Loucy (cell line): ENCODE results near the gene STAT5B.
A peak's percentile ranks its signal among the peaks of the same experiment; 100 is the strongest.

Source experiments
- H2AFZ ChIP-seq: fragments of 200-600 bp; sonication (generic); 2 replicates; pipeline ENCODE4 v1.6.0; 2016; ENCODE audit warnings: antibody characterized with exemption, mild to moderate bottlenecking, low read length, moderate library complexity
- H3F3A ChIP-seq: fragments of 200-600 bp; 2 replicates; pipeline ENCODE4 v1.6.0; 2016; ENCODE audit warnings: antibody characterized with exemption, low read depth, mild to moderate bottlenecking
- H3K27me3 ChIP-seq: fragments of 200-600 bp; sonication (generic); 2 replicates; pipeline ENCODE4 v1.6.1; 2014; ENCODE audit warnings: low read length, mild to moderate bottlenecking; ENCODE audit not compliant: insufficient read depth, poor library complexity, severe bottlenecking
- H3K36me3 ChIP-seq: fragments of 200-600 bp; sonication (generic); 2 replicates; pipeline ENCODE4 v1.6.1; 2016; ENCODE audit warnings: low read length; ENCODE audit not compliant: insufficient read depth
- H3K4me1 ChIP-seq: fragments of 200-600 bp; sonication (generic); 2 replicates; pipeline ENCODE4 v1.5.1; 2014; ENCODE audit warnings: low read length, mild to moderate bottlenecking; ENCODE audit not compliant: insufficient read depth, poor library complexity, severe bottlenecking
- H3K4me2 ChIP-seq: fragments of 200-600 bp; sonication (generic); 2 replicates; pipeline ENCODE4 v1.6.0; 2014; ENCODE audit warnings: antibody characterized with exemption, low read length, low read depth, mild to moderate bottlenecking; ENCODE audit not compliant: poor library complexity, severe bottlenecking
- H3K4me3 ChIP-seq: fragments of 200-600 bp; sonication (generic); 2 replicates; pipeline ENCODE4 v1.5.1; 2014; ENCODE audit warnings: low read length, mild to moderate bottlenecking, mixed read lengths; ENCODE audit not compliant: poor library complexity, severe bottlenecking
- H3K79me2 ChIP-seq: fragments of 200-600 bp; sonication (generic); 2 replicates; pipeline ENCODE4 v1.6.1; 2014; ENCODE audit warnings: low read length; ENCODE audit not compliant: insufficient read depth
- H3K9ac ChIP-seq: fragments of 200-600 bp; sonication (generic); 2 replicates; pipeline ENCODE4 v1.6.0; 2014; ENCODE audit warnings: mild to moderate bottlenecking, low read depth, low read length, moderate library complexity; ENCODE audit not compliant: poor library complexity, severe bottlenecking
- H3K9me2 ChIP-seq: fragments of 200-600 bp; sonication (generic); replicated peaks from 2 replicates; pipeline ENCODE4 v1.6.1; 2016; ENCODE audit warnings: low read depth, low read length, mixed read lengths
- H3K9me3 ChIP-seq: fragments of 200-600 bp; sonication (generic); 2 replicates; pipeline ENCODE4 v1.6.1; 2014; ENCODE audit warnings: mild to moderate bottlenecking, antibody characterized with exemption, low read length, low read depth; ENCODE audit not compliant: insufficient read depth
- H4K20me1 ChIP-seq: fragments of 200-600 bp; sonication (generic); 2 replicates; pipeline ENCODE4 v1.6.0; 2014; ENCODE audit warnings: antibody characterized with exemption, low read length, mild to moderate bottlenecking; ENCODE audit not compliant: insufficient read depth, poor library complexity, severe bottlenecking
- EZH2phosphoT487 ChIP-seq: fragments of 200-600 bp; IDR thresholded peaks from 2 replicates; pipeline ENCODE4 v1.6.1; 2018; ENCODE audit warnings: antibody characterized with exemption, mild to moderate bottlenecking, moderate library complexity, borderline replicate concordance
- TF ChIP-seq, protein P1 (sequence below): fragments of 200-600 bp; sonication (generic); conservative IDR thresholded peaks from 2 replicates; pipeline ENCODE4 v1.5.1; 2014; ENCODE audit warnings: mild to moderate bottlenecking, antibody characterized with exemption, low read length

Gene STAT5B

DNA sequence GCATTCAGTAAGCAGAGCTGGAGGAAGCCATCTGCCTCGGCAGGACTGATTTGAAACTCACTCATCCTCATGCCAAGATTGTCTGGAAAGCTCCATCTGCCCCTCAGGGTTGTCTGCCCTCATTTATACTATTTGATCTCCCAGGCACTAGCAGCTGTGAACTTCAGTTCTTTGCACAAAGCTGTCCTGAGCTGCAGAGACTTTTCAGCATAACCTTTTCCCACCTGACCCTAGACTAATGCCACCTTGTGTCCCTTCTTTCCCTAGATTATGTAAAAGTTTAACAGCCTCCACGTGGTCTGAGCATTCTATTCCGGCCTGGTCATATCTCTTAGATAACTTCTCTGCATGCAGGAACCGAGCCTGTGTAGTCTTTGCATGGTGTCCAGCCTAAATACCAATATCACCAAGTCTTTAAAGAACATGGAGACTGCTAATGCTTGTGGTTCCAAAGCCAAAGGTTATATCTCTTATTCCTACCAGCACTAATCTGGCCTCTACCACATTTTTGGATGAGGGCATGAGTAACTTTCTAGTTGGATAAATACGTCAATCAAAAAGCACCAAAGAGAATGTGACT is 41.2 kb upstream of the STAT5B start:
- no peaks in the 10 kb centered on the region for H4K20me1 ChIP-seq
- H3F3A ChIP-seq: peaks cover 38% of the 10 kb centered on the region; the same call in 1 of the 2 replicates
- no peaks in the 10 kb centered on the region for H3K9me3 ChIP-seq
- H3K36me3 ChIP-seq: peaks cover 17% of the 10 kb centered on the region
- H3K4me3 ChIP-seq: no peak overlapping the region
- no peak overlapping the region for H2AFZ ChIP-seq
- H3K27me3 ChIP-seq: no peaks in the 10 kb centered on the region
- no peaks in the 10 kb centered on the region for H3K9me2 ChIP-seq
- TF ChIP-seq, protein P1, sequence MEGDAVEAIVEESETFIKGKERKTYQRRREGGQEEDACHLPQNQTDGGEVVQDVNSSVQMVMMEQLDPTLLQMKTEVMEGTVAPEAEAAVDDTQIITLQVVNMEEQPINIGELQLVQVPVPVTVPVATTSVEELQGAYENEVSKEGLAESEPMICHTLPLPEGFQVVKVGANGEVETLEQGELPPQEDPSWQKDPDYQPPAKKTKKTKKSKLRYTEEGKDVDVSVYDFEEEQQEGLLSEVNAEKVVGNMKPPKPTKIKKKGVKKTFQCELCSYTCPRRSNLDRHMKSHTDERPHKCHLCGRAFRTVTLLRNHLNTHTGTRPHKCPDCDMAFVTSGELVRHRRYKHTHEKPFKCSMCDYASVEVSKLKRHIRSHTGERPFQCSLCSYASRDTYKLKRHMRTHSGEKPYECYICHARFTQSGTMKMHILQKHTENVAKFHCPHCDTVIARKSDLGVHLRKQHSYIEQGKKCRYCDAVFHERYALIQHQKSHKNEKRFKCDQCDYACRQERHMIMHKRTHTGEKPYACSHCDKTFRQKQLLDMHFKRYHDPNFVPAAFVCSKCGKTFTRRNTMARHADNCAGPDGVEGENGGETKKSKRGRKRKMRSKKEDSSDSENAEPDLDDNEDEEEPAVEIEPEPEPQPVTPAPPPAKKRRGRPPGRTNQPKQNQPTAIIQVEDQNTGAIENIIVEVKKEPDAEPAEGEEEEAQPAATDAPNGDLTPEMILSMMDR: no peak
- no peak for TF ChIP-seq EZH2phosphoT487
- H3K4me1 ChIP-seq: peaks cover 91% of the 10 kb centered on the region
- peaks cover 36% of the 10 kb centered on the region for H3K79me2 ChIP-seq
- peak overlapping the region; percentile 95 for H3K9ac ChIP-seq
- H3K4me2 ChIP-seq: peak overlapping the region; percentile 82

DNA sequence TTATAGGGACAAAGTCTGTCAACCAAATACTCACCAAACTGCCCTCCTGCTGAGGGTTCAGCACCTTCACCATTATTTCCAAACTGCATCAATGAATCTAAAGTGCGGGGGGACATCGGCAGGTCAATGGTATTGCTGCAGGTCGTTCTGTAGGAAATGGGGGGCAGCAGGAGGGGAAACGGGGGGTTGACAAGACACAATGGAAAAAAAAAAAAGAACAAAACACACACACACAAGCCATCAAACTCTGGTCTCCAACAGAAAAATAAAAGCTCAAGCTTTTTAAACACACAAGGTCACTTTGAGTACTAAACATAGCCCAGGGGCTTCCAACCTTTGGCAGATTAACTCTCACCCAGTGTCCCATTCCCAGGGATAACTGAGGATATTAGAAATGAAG is 40.6 kb upstream of the STAT5B start:
- peaks cover 39% of the 10 kb centered on the region for H3F3A ChIP-seq
- H2AFZ ChIP-seq: no peak overlapping the region
- no peaks in the 10 kb centered on the region for H3K9me2 ChIP-seq
- peak overlapping the region; percentile 95 for H3K9ac ChIP-seq
- peaks cover 89% of the 10 kb centered on the region for H3K4me1 ChIP-seq
- peaks cover 14% of the 10 kb centered on the region for H3K36me3 ChIP-seq
- no peaks in the 10 kb centered on the region for H3K27me3 ChIP-seq
- peaks cover 36% of the 10 kb centered on the region for H3K79me2 ChIP-seq
- H3K9me3 ChIP-seq: no peaks in the 10 kb centered on the region
- no peak for TF ChIP-seq EZH2phosphoT487
- TF ChIP-seq, protein P1: no peak
- H4K20me1 ChIP-seq: no peaks in the 10 kb centered on the region
- H3K4me2 ChIP-seq: no peak overlapping the region
- no peak overlapping the region for H3K4me3 ChIP-seq

DNA sequence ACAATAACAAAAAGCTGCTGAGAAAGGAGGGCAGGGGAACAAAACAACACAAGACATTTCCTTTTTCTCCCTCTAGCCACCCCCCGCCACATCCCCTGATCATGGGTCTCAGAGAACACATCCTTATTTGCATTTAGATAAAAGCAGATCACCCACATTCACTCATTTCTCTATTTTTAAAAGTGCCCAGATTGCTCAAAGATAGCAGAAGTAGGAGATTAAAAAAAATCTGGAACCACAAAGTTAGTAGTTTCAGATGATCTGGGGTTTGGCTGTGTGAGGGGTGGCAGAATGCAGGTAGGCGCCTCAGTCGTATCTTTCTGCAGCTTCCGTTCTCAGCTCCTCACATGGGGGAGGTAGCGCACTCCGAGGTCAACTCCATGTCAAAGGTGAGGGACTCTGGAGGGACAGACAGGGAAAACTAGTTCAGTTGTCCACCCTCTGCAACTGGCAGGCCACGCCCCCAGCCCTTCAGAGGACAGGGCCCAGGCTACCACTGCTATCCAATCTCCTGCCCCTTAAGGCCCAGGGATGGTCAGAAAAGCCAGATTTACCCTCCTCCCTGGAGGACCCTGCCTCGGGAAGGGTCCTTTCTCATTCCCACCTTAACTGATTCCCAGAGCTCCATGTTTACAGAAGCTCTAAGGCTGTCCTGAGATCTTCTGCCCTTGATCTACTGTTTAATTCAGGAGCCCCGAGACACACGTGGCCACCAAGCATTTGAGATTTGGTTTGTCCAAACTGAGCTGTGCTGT is 39.4 kb upstream of the STAT5B start:
- Histone ChIP-seq H3K4me3 (no peak overlapping the region), H2AFZ (no peak overlapping the region), H3K4me1 (peaks cover 89% of the 10 kb centered on the region), H3K9me2 (no peaks in the 10 kb centered on the region), H3K27me3 (no peaks in the 10 kb centered on the region), H3K4me2 (peak overlapping the region; percentile 37), H3K79me2 (peaks cover 36% of the 10 kb centered on the region), H3K9me3 (no peaks in the 10 kb centered on the region), H3K36me3 (peaks cover 24% of the 10 kb centered on the region), H4K20me1 (no peaks in the 10 kb centered on the region), H3F3A (peaks cover 46% of the 10 kb centered on the region), H3K9ac (peak overlapping the region; percentile 95)
- TF ChIP-seq, protein P1: no peak
- no peak for TF ChIP-seq EZH2phosphoT487
